ENCODE measurements around the gene FHOD3. TPM values are rescaled to one million over a fixed set of nuclear protein-coding genes. Genes with fewer than 3 reads are reported as not detected.

The FHOD3 gene
- total and polyA plus RNA-seq, 2 of the 8 experiments (the other 6 are each of a cell fraction or from before 2014, with no cell fraction given): 9.7 to 10.5 TPM

- Histone ChIP-seq H4K5ac (ENCODE audit: insufficient read length, low read depth, low read length) (no peak overlapping the region), H2BK15ac (ENCODE audit: low read length) (no peak overlapping the region), H3K9me3 (ENCODE audit: insufficient read depth in 2 of 2, low read depth in 1 of 2, low read length in 1 of 2) (peaks cover 0 to 2% of the 10 kb centered on the region in 2 experiments; a peak in 1 of 4 replicates), H4K91ac (replicated peaks; ENCODE audit: insufficient read length, low read length) (no peak overlapping the region), H2BK120ac (replicated peaks; ENCODE audit: low read depth, low read length) (no peak overlapping the region), H3K56ac (replicated peaks; ENCODE audit: insufficient read length, low read depth, low read length) (no peak overlapping the region), H4K20me1 (replicated peaks in 1 of 2; ENCODE audit: control insufficient read depth in 1 of 2, insufficient read depth in 2 of 2, low read length in 2 of 2) (no peaks in the 10 kb centered on the region), H3K14ac (ENCODE audit: insufficient read length) (no peak overlapping the region), H2AK5ac (ENCODE audit: low read depth, low read length) (no peak overlapping the region), H3K4me3 (ENCODE audit: extremely low read depth in 1 of 4, insufficient read depth in 2 of 4, low read depth in 3 of 4, low read length in 4 of 4) (no peak overlapping the region), H4K8ac (ENCODE audit: extremely low read depth, insufficient read depth, low read length) (no peak overlapping the region), H3K18ac (ENCODE audit: extremely low read depth, low read length) (no peak overlapping the region), H3K27me3 (replicated peaks in 1 of 4; ENCODE audit: control insufficient read depth in 3 of 4, extremely low read depth in 1 of 4, insufficient read depth in 3 of 4, low read length in 3 of 4) (no peaks in the 10 kb centered on the region), H2BK20ac (ENCODE audit: low read length) (no peak overlapping the region), H3K4me1 (replicated peaks in 1 of 4; ENCODE audit: control insufficient read depth in 3 of 4, insufficient read depth in 4 of 4, low read length in 3 of 4) (no peaks in the 10 kb centered on the region), H3K27ac (ENCODE audit: low read depth, low read length) (no peak overlapping the region), H3K79me2 (ENCODE audit: control insufficient read depth in 1 of 2, insufficient read depth in 2 of 2, low read length in 2 of 2) (no peaks in the 10 kb centered on the region), H3K4ac (replicated peaks; ENCODE audit: insufficient read length, low read depth, low read length) (no peak overlapping the region), H3K4me2 (ENCODE audit: insufficient read depth in 1 of 2, low read depth in 2 of 2, low read length in 2 of 2) (no peak overlapping the region), H3K36me3 (ENCODE audit: control insufficient read depth in 2 of 4, insufficient read depth in 4 of 4, low read length in 3 of 4) (no peaks in the 10 kb centered on the region), H3K79me1 (ENCODE audit: low read depth, low read length) (no peaks in the 10 kb centered on the region), H2BK5ac (ENCODE audit: low read depth, low read length) (no peak overlapping the region), H2AFZ (ENCODE audit: low read length) (no peak overlapping the region), H3K23ac (ENCODE audit: insufficient read length) (no peak overlapping the region), H3K9ac (replicated peaks in 1 of 4; ENCODE audit: extremely low read depth in 1 of 4, low read depth in 3 of 4, low read length in 3 of 4) (no peak overlapping the region), H2BK12ac (ENCODE audit: low read depth, low read length) (no peak overlapping the region), H3K23me2 (ENCODE audit: low read depth, low read length) (no peaks in the 10 kb centered on the region)
- TF ChIP-seq KDM1A (IDR thresholded peaks at IDR 0.05; ENCODE audit: borderline replicate concordance, low read length) (0 out of 2 replicates have a peak, but pooled peaks have one; percentile 37), USF2 (IDR thresholded peaks at IDR 0.05; ENCODE audit: low read length) (no peak), RXRA (IDR thresholded peaks at IDR 0.05; ENCODE audit: insufficient read depth, low read depth, low read length) (no peak), EGR1 (IDR thresholded peaks at IDR 0.05; ENCODE audit: borderline replicate concordance, low read depth, low read length) (no peak), SP1 (IDR thresholded peaks at IDR 0.05; ENCODE audit: low read depth, low read length) (no peak), TCF12 (IDR thresholded peaks at IDR 0.05; ENCODE audit: low read depth, low read length) (no peak), SAP30 (IDR thresholded peaks at IDR 0.05; ENCODE audit: insufficient read depth, insufficient replicate concordance, low read length) (no peak), GABPA (IDR thresholded peaks at IDR 0.05; ENCODE audit: borderline replicate concordance, insufficient read depth, low read length) (no peak), POLR2A (IDR thresholded peaks at IDR 0.05; ENCODE audit: control extremely low read depth in 1 of 2, low read depth in 2 of 2, low read length in 2 of 2) (no peak)
- 82 to 100% methylated on average over 2 to 7 of the region's 7 CpGs for WGBS, 2 experiments (ENCODE audit: extremely low coverage in 1 of 2, insufficient coverage in 1 of 2, insufficient read length in 1 of 2, insufficient replicate concordance in 2 of 2, low coverage in 1 of 2, low lambda C conversion rate in 2 of 2, missing lambda C conversion rate in 1 of 2)
- FAIRE-seq (no peak), DNase-seq (ENCODE audit: low read depth in 1 of 2, low spot score in 2 of 2) (no peak)
- ChIA-PET POLR2A (ENCODE audit: partially characterized antibody) (no interaction called here), CTCF (ENCODE audit: partially characterized antibody) (interaction anchor here (1.1 to 1.5 kb wide), 3 partner anchors 46 to 114 kb away, joined by 3 to 4 read pairs (median 3); no protein-coding TSS in a partner anchor)
Observed at GRCh38 chr18:36365836-36366775, 68.6 kb downstream of the FHOD3 start.
